Activated naive CD8-positive, alpha-beta T cell (primary cell): ENCODE results near the gene CHRDL2.

Source experiments
- H3K27ac Mint-ChIP-seq: one replicate; pipeline ENCODE4 v1.8.0; 2021; ENCODE audit warnings: mixed read lengths
- H3K27me3 Mint-ChIP-seq: one replicate; pipeline ENCODE4 v1.8.0; 2021; ENCODE audit warnings: mixed read lengths
- H3K36me3 Mint-ChIP-seq: one replicate; pipeline ENCODE4 v1.8.0; 2021; ENCODE audit warnings: mixed read lengths
- H3K4me1 Mint-ChIP-seq: one replicate; pipeline ENCODE4 v1.8.0; 2021; ENCODE audit warnings: low read depth, mixed read lengths
- H3K4me3 Mint-ChIP-seq: one replicate; pipeline ENCODE4 v1.8.0; 2021; ENCODE audit warnings: mild to moderate bottlenecking, mixed read lengths
- H3K9me3 Mint-ChIP-seq: one replicate; pipeline ENCODE4 v1.8.0; 2021; ENCODE audit warnings: low read depth, mixed read lengths

CHRDL2 gene

GRCh38 chr11:74730571-74731260 is 510 bp downstream of the CHRDL2 start:
- no peaks in the 10 kb centered on the region for H3K36me3 Mint-ChIP-seq
- no peaks in the 10 kb centered on the region for H3K9me3 Mint-ChIP-seq
- peaks cover 30% of the 10 kb centered on the region for H3K27me3 Mint-ChIP-seq
- H3K27ac Mint-ChIP-seq: no peak overlapping the region
- peak overlapping the region; percentile 6 for H3K4me3 Mint-ChIP-seq
- H3K4me1 Mint-ChIP-seq: peaks cover 9% of the 10 kb centered on the region

- Mint-ChIP-seq H3K9me3 (no peaks in the 10 kb centered on the region), H3K27ac (no peak overlapping the region), H3K4me3 (no peak overlapping the region), H3K36me3 (no peaks in the 10 kb centered on the region), H3K27me3 (peaks cover 32% of the 10 kb centered on the region), H3K4me1 (peaks cover 9% of the 10 kb centered on the region)
These were observed 1.8 kb downstream of the CHRDL2 start for GRCh38 chr11:74729397-74729796.

- H3K27ac Mint-ChIP-seq: no peak overlapping the region
- peaks cover 4% of the 10 kb centered on the region for H3K4me1 Mint-ChIP-seq
- peaks cover 14% of the 10 kb centered on the region for H3K27me3 Mint-ChIP-seq
- H3K9me3 Mint-ChIP-seq: no peaks in the 10 kb centered on the region
- H3K36me3 Mint-ChIP-seq: no peaks in the 10 kb centered on the region
- no peak overlapping the region for H3K4me3 Mint-ChIP-seq
These were observed 4.6 kb downstream of the CHRDL2 start for GRCh38 chr11:74726547-74727182.

GRCh38 chr11:74725701-74726100 is 5.5 kb downstream of the CHRDL2 start:
- Mint-ChIP-seq H3K27me3 (peaks cover 13% of the 10 kb centered on the region), H3K4me1 (peaks cover 2% of the 10 kb centered on the region), H3K27ac (no peak overlapping the region), H3K4me3 (no peak overlapping the region), H3K36me3 (no peaks in the 10 kb centered on the region), H3K9me3 (no peaks in the 10 kb centered on the region)

GRCh38 chr11:74723511-74723910 is 7.7 kb downstream of the CHRDL2 start:
- Mint-ChIP-seq H3K9me3 (no peaks in the 10 kb centered on the region), H3K36me3 (no peaks in the 10 kb centered on the region), H3K27ac (no peak overlapping the region), H3K27me3 (peaks cover 3% of the 10 kb centered on the region), H3K4me1 (peaks cover 2% of the 10 kb centered on the region), H3K4me3 (no peak overlapping the region)

GRCh38 chr11:74721479-74721835 is 9.8 kb downstream of the CHRDL2 start:
- Mint-ChIP-seq H3K27ac (no peak overlapping the region), H3K4me1 (peaks cover 2% of the 10 kb centered on the region), H3K36me3 (no peaks in the 10 kb centered on the region), H3K9me3 (no peaks in the 10 kb centered on the region), H3K4me3 (no peak overlapping the region), H3K27me3 (peaks cover 3% of the 10 kb centered on the region)

- Mint-ChIP-seq H3K4me3 (no peak overlapping the region), H3K4me1 (no peaks in the 10 kb centered on the region), H3K27me3 (peaks cover 3% of the 10 kb centered on the region), H3K36me3 (no peaks in the 10 kb centered on the region), H3K9me3 (no peaks in the 10 kb centered on the region), H3K27ac (no peak overlapping the region)
These were observed 10.4 kb downstream of the CHRDL2 start for GRCh38 chr11:74720596-74721478.

GRCh38 chr11:74719011-74719410 is 12.2 kb downstream of the CHRDL2 start:
- Mint-ChIP-seq H3K27me3 (no peaks in the 10 kb centered on the region), H3K9me3 (no peaks in the 10 kb centered on the region), H3K4me1 (no peaks in the 10 kb centered on the region), H3K36me3 (no peaks in the 10 kb centered on the region), H3K27ac (no peak overlapping the region), H3K4me3 (no peak overlapping the region)

- Mint-ChIP-seq H3K27me3 (no peaks in the 10 kb centered on the region), H3K9me3 (no peaks in the 10 kb centered on the region), H3K36me3 (no peaks in the 10 kb centered on the region), H3K27ac (no peak overlapping the region), H3K4me3 (no peak overlapping the region), H3K4me1 (no peaks in the 10 kb centered on the region)
These were observed 13.8 kb downstream of the CHRDL2 start for GRCh38 chr11:74717221-74717969.

- Mint-ChIP-seq H3K4me1 (no peaks in the 10 kb centered on the region), H3K27me3 (no peaks in the 10 kb centered on the region), H3K36me3 (no peaks in the 10 kb centered on the region), H3K27ac (no peak overlapping the region), H3K4me3 (no peak overlapping the region), H3K9me3 (no peaks in the 10 kb centered on the region)
These were observed 16.3 kb downstream of the CHRDL2 start for GRCh38 chr11:74714904-74715303.

GRCh38 chr11:74713686-74714085 is 17.5 kb downstream of the CHRDL2 start:
- Mint-ChIP-seq H3K27ac (no peak overlapping the region), H3K9me3 (no peaks in the 10 kb centered on the region), H3K4me1 (no peaks in the 10 kb centered on the region), H3K36me3 (no peaks in the 10 kb centered on the region), H3K27me3 (no peaks in the 10 kb centered on the region), H3K4me3 (no peak overlapping the region)

- no peaks in the 10 kb centered on the region for H3K36me3 Mint-ChIP-seq
- no peaks in the 10 kb centered on the region for H3K27me3 Mint-ChIP-seq
- H3K27ac Mint-ChIP-seq: no peak overlapping the region
- no peaks in the 10 kb centered on the region for H3K9me3 Mint-ChIP-seq
- no peak overlapping the region for H3K4me3 Mint-ChIP-seq
- H3K4me1 Mint-ChIP-seq: no peaks in the 10 kb centered on the region
These were observed 20.8 kb downstream of the CHRDL2 start for GRCh38 chr11:74710281-74710938.

GRCh38 chr11:74709175-74709574 is 22.1 kb downstream of the CHRDL2 start:
- Mint-ChIP-seq H3K9me3 (no peaks in the 10 kb centered on the region), H3K27me3 (no peaks in the 10 kb centered on the region), H3K27ac (no peak overlapping the region)

More at GRCh38 chr11:74709175-74709574, 22.1 kb downstream of the CHRDL2 start:
- no peaks in the 10 kb centered on the region for H3K36me3 Mint-ChIP-seq
- H3K4me3 Mint-ChIP-seq: no peak overlapping the region
- H3K4me1 Mint-ChIP-seq: no peaks in the 10 kb centered on the region
